HCT116 (cell line): ENCODE data around the gene RHD. TPM values are rescaled to one million over a fixed set of nuclear protein-coding genes. Genes with fewer than 3 reads are reported as not detected.

Experiments used
- total RNA-seq: library from RNA; stranded (reverse); gene quantifications from one replicate; pipeline ENCODE4 v1.2.1, GENCODE V29; 2021; ENCODE audit not compliant: unreplicated experiment

RHD gene
- total RNA-seq, 1 experiment from 2014 or later: not detected

Other genes starting within 250 kb of the RHD start
- gene SYF2, start 40.0 kb upstream of the RHD start, total RNA-seq: 40.4 TPM
- gene RSRP1, start 25.1 kb upstream of the RHD start, total RNA-seq: 82.9 TPM
- gene TMEM50A, start 65.8 kb downstream of the RHD start, total RNA-seq: 80.7 TPM
- gene RHCE, start 148.3 kb downstream of the RHD start, total RNA-seq: 0.64 TPM
- 9.8 TPM for gene MACO1, start 158.4 kb downstream of the RHD start, total RNA-seq